Type B pancreatic cell (in vitro differentiated cells): ENCODE measurements around the gene TMEM203. TPM values are rescaled to one million over a fixed set of nuclear protein-coding genes. Genes with fewer than 3 reads are reported as not detected.

Experiments used
- DNase-seq: peaks from one replicate; pipeline ENCODE4 v3.0.0; 2021; ENCODE audit warnings: mixed read lengths; ENCODE audit not compliant: unreplicated experiment; ENCODE audit errors: extremely low spot score
- H3K27ac Mint-ChIP-seq: 2 replicates; pipeline ENCODE4 v1.8.0; 2021; ENCODE audit warnings: mild to moderate bottlenecking, mixed read lengths
- H3K27me3 Mint-ChIP-seq: 2 replicates; pipeline ENCODE4 v1.8.0; 2021; ENCODE audit warnings: mixed read lengths
- H3K36me3 Mint-ChIP-seq: 2 replicates; pipeline ENCODE4 v1.8.0; 2021; ENCODE audit warnings: mixed read lengths
- H3K4me1 Mint-ChIP-seq: one replicate; pipeline ENCODE4 v1.8.0; 2021; ENCODE audit warnings: mixed read lengths; ENCODE audit not compliant: unreplicated experiment
- H3K4me3 Mint-ChIP-seq: 2 replicates; pipeline ENCODE4 v1.8.0; 2021; ENCODE audit warnings: mild to moderate bottlenecking, mixed read lengths
- H3K9me3 Mint-ChIP-seq: 2 replicates; pipeline ENCODE4 v1.8.0; 2021; ENCODE audit warnings: mixed read lengths
- CTCF ChIP-seq: fragments of 200-600 bp; sonication (generic); conservative IDR thresholded peaks from 2 replicates; pipeline ENCODE4 v1.5.0; 2021; ENCODE audit warnings: antibody characterized with exemption, mild to moderate bottlenecking
- total RNA-seq: library from RNA; stranded (reverse); gene quantifications from 2 replicates; pipeline ENCODE4 v1.2.1, GENCODE V29; 2021; ENCODE audit warnings: low replicate concordance

TMEM203 gene
- total RNA-seq, 1 donor from 2014 or later, result 46.3 TPM

- Mint-ChIP-seq H3K9me3 (no peaks in the 10 kb centered on the region), H3K4me1 (no peaks in the 10 kb centered on the region), H3K36me3 (no peaks in the 10 kb centered on the region), H3K4me3 (no peak overlapping the region), H3K27ac (no peak overlapping the region), H3K27me3 (peaks cover 81% of the 10 kb centered on the region)
- TF ChIP-seq CTCF, result no peak
- no peak for DNase-seq
Observed at GRCh38 chr9:137161558-137162486, 43.6 kb downstream of the TMEM203 start.

GRCh38 chr9:137160716-137161557, 44.5 kb downstream of the TMEM203 start:
- no peak for TF ChIP-seq CTCF
- H3K4me1 Mint-ChIP-seq, result no peaks in the 10 kb centered on the region
- H3K9me3 Mint-ChIP-seq, result no peaks in the 10 kb centered on the region
- no peak overlapping the region for H3K4me3 Mint-ChIP-seq
- H3K27ac Mint-ChIP-seq, result no peak overlapping the region
- H3K36me3 Mint-ChIP-seq, result no peaks in the 10 kb centered on the region
- no peak for DNase-seq
- peaks cover 80% of the 10 kb centered on the region for H3K27me3 Mint-ChIP-seq

- Mint-ChIP-seq H3K27ac (no peak overlapping the region), H3K27me3 (peaks cover 77% of the 10 kb centered on the region), H3K36me3 (no peaks in the 10 kb centered on the region), H3K4me1 (no peaks in the 10 kb centered on the region), H3K9me3 (no peaks in the 10 kb centered on the region), H3K4me3 (no peak overlapping the region)
- no peak for TF ChIP-seq CTCF
- no peak for DNase-seq
Observed at GRCh38 chr9:137160054-137160425, 45.4 kb downstream of the TMEM203 start.

- Mint-ChIP-seq H3K27me3 (peaks cover 77% of the 10 kb centered on the region), H3K27ac (no peak overlapping the region), H3K36me3 (no peaks in the 10 kb centered on the region), H3K4me1 (no peaks in the 10 kb centered on the region), H3K9me3 (no peaks in the 10 kb centered on the region), H3K4me3 (no peak overlapping the region)
- no peak for TF ChIP-seq CTCF
- DNase-seq, result no peak
Observed at GRCh38 chr9:137159105-137160053, 46.1 kb downstream of the TMEM203 start.

- Mint-ChIP-seq H3K27me3 (peaks cover 73% of the 10 kb centered on the region), H3K27ac (no peak overlapping the region), H3K36me3 (no peaks in the 10 kb centered on the region), H3K4me1 (no peaks in the 10 kb centered on the region), H3K4me3 (no peak overlapping the region), H3K9me3 (no peaks in the 10 kb centered on the region)
- DNase-seq, result no peak
- no peak for TF ChIP-seq CTCF
Observed at GRCh38 chr9:137158625-137159024, 46.8 kb downstream of the TMEM203 start.
